Heart right ventricle (tissue), 16 donors: Measurements from ENCODE around the gene CAMK4. TPM values are rescaled to one million over a fixed set of nuclear protein-coding genes. Genes with fewer than 3 reads are reported as not detected.

ENCODE experiments used
- ATAC-seq, 8 donors: fragments of 200-7000 bp; cut with Tn5 transposase; one replicate each; pipeline ENCODE4 v1.9.1; 2020; ENCODE audit warnings: mild to moderate bottlenecking in 8 of 8, moderate library complexity in 8 of 8, moderate number of reproducible peaks in 1 of 8
- DNase-seq, 2 donors: peaks; one replicate each; pipeline ENCODE4 v3.0.0-alpha.2; 2020
- H3K27ac ChIP-seq, 10 donors: fragments of 200-600 bp; sonication (generic) in 2 of 10; one replicate each; pipeline versions ENCODE4 v1.5.0 to v1.8.0; 2020 to 2022; ENCODE audit warnings: mild to moderate bottlenecking in 3 of 10
- H3K27me3 ChIP-seq, 7 donors: fragments of 200-600 bp; one replicate each; pipeline ENCODE4 v1.8.0; 2021 to 2022; ENCODE audit warnings: mild to moderate bottlenecking in 2 of 7
- H3K36me3 ChIP-seq, 9 donors: fragments of 200-600 bp; sonication (generic) in 1 of 9; one replicate each; pipeline versions ENCODE4 v1.5.0 to v1.8.0; 2020 to 2022; ENCODE audit warnings: mild to moderate bottlenecking in 2 of 9
- H3K4me1 ChIP-seq, 9 donors: fragments of 200-600 bp; sonication (generic) in 1 of 9; one replicate each; pipeline versions ENCODE4 v1.5.0 to v1.8.0; 2020 to 2022; ENCODE audit warnings: mild to moderate bottlenecking in 4 of 9
- H3K4me3 ChIP-seq, 10 donors: fragments of 200-600 bp; sonication (generic) in 2 of 10; one replicate each; pipeline versions ENCODE4 v1.5.0 to v1.8.0; 2020 to 2022; ENCODE audit warnings: mild to moderate bottlenecking in 7 of 10, moderate library complexity in 2 of 10
- H3K9me3 ChIP-seq, 11 donors: fragments of 200-600 bp in 10 of 11; sonication (generic) in 2 of 11; one replicate each; pipeline versions ENCODE4 v1.5.0 to v1.8.0; 2013 to 2022; ENCODE audit warnings: mild to moderate bottlenecking in 2 of 11, control low read depth in 1 of 11, moderate library complexity in 1 of 11
- CTCF ChIP-seq, 9 donors: fragments of 200-600 bp; sonication (generic) in 2 of 9; IDR thresholded peaks; one replicate each; pipeline versions ENCODE4 v1.5.0 to v1.8.0; 2021 to 2022; ENCODE audit warnings: antibody characterized with exemption in 9 of 9, mild to moderate bottlenecking in 5 of 9, moderate library complexity in 1 of 9
- WGBS, 2 donors: extraction: QIAGEN DNeasy Blood & Tissue Kit; methylation state at CpG; one replicate each; pipeline ENCODE4 v1.1.7; 2013; ENCODE audit warnings: inconsistent platforms in 1 of 2; 5-methylcytosine and 5-hydroxymethylcytosine counted together
- intact Hi-C, 10 donors: fragments of 100-400 bp; cut with DNase I; formaldehyde crosslinking; loops; one replicate each; pipeline versions ENCODE4 v1.11.1 to v1.14.2; 2022
- polyA plus RNA-seq, 2 donors: library from polyadenylated mRNA; stranded (reverse); fragments of 200-250 nt; gene quantifications; one replicate each; pipeline ENCODE4 v1.2.3, GENCODE V29; 2013
- total RNA-seq, 10 donors: library from RNA; stranded (reverse); fragmentation: NEBNext Ultra II Directional in 3 of 10; extraction: Animal tissue kit (Norgen Biotek cat#: 25700) in 3 of 10; gene quantifications; one replicate each; pipeline versions ENCODE4 v1.2.1 to v1.2.4, GENCODE V29; 2021 to 2023
- donor health status: Arrhythmogenic right ventricular cardiomyopathy.
- donor health status: ischemic (EF 13 %, LVEDD 7.1; RV severe dilation, severe dysfunction).
- donor health status: healthy with polysubstance abuse.
- donor health status: DM: no; HTN: yes; CAD: no.
- donor health status: DM: no; HTN: no; CAD: no.
- donor health status: ischemic (EF 25% LVEDD 6.9; RV normal size, moderate dysfunction).
- donor health status: ischemic (EF 25% LVEDD 5.7; RV mildly dilated, moderate dysfunction).
- donor health status: healthy.
- donor health status: DM: yes; HTN: yes; CAD: no.
- donor health status: Ischemic cardiomyopathy.
- donor health status: ischemic (EF 35%, LVEDD 5.7; RV mildly dilated, moderate dysfunction).
- donor health status: nonischemic (EF 11% LVEDD 7.7; RV severe dilation, severe dysfunction).
- donor health status: DM: yes; HTN: yes; CAD: no.
- donor health status: PGD.
- donor health status: ischemic (EF 29% LVEDD 5.4; RV normal size, mild dysfunction).
- donor health status: nonischemic (EF 23%, LVEDD 6.1; RV moderate dilation, normal function).

Gene CAMK4
- total and polyA plus RNA-seq, 12 donors = 0.02 to 2.0 (median 0.34) TPM; not detected in 1

- Histone ChIP-seq H3K4me3 (no peak overlapping the region), H3K27ac (no peak overlapping the region), H3K36me3 (no peaks in the 10 kb centered on the region), H3K4me1 (no peaks in the 10 kb centered on the region), H3K27me3 (no peaks in the 10 kb centered on the region), H3K9me3 (peaks cover 0 to 20% (median 0%) of the 10 kb centered on the region in 11 donors)
- WGBS, 2 donors = 10 to 16% methylated on average over 1 of the region's 1 CpG
- ATAC-seq (no peak), DNase-seq (no peak)
- no peak for TF ChIP-seq CTCF (IDR thresholded peaks at IDR 0.05)
- intact Hi-C loops = no loop called here
These were observed 96.8 kb downstream of the CAMK4 start for GRCh38 chr5:111320953-111321352.

DNA sequence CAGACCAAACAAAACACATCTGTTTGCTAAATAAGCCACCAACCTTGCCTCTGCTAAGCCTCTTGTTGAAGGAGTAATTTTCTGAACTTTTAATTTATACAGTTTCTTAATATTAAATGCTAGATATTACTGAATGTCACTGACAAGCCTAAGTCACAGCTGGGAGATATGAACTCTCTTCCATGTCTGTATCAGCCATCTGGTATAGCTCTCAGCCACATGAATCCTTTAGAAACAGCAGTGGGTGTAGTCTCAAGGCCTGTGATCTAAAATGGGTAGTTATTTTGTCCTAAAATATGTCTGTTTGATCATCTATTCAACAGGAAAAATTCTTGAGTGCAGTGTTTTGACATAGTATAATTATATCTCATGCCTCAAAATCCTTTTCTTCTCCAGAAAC is 97.2 kb downstream of the CAMK4 start:
- Histone ChIP-seq H3K27ac (no peak overlapping the region), H3K4me3 (no peak overlapping the region), H3K36me3 (no peaks in the 10 kb centered on the region), H3K27me3 (no peaks in the 10 kb centered on the region), H3K9me3 (peaks cover 0 to 20% (median 0%) of the 10 kb centered on the region in 11 donors), H3K4me1 (no peaks in the 10 kb centered on the region)
- no peak for ATAC-seq
- intact Hi-C loops = no loop called here
- TF ChIP-seq CTCF (IDR thresholded peaks at IDR 0.05) = no peak
- no peak for DNase-seq

DNA sequence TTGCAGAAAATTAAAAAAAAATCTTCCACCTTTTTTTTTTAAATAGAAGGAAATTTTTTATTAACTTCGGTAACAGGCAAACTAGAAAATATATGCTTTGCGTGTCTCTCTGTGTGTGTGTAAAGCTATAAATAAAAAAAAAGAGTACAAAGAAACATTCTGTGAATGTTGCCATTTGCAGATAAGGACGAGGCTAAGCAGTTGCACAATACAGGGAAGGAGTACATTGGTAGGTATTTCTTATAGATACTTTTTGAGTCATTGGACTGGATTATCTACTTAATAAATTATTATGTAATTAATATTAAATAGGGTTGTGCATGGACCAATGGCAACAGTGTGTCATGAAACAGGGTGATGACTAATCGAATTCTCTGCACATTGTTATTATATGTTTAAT is 102.4 kb downstream of the CAMK4 start:
- intact Hi-C loops = no loop called here
- peaks cover 0 to 38% (median 0%) of the 10 kb centered on the region in 11 donors for H3K9me3 ChIP-seq
- no peak overlapping the region for H3K4me3 ChIP-seq
- DNase-seq (no peak), ATAC-seq (no peak)
- no peaks in the 10 kb centered on the region for H3K4me1 ChIP-seq
- no peak overlapping the region for H3K27ac ChIP-seq
- no peaks in the 10 kb centered on the region for H3K27me3 ChIP-seq
- no peaks in the 10 kb centered on the region for H3K36me3 ChIP-seq
- TF ChIP-seq CTCF (IDR thresholded peaks at IDR 0.05) = no peak
- 83 to 84% methylated on average over 4 of the region's 4 CpGs for WGBS, 2 donors

DNA sequence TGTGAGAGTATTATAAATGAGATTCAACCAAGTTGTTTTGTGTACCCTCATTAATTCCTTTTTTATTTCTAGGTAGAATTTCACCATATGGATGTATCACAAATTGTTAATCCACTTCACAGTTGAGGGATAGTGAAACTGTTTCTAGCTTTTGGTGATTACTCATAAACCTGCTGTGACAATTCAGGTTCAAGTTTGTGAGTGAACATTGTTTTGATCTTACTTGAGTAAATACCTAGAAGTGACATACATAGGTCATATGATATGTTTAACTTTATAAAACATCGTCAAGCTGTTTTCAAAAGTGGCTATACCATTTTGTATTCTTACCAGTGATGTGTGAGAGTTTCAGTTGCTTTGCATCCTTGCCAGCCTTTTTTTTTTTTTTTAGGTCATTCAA is 112.9 kb downstream of the CAMK4 start:
- intact Hi-C loops = no loop called here
- H3K27ac ChIP-seq = no peak overlapping the region
- no peak for ATAC-seq
- no peaks in the 10 kb centered on the region for H3K36me3 ChIP-seq
- H3K4me1 ChIP-seq = no peaks in the 10 kb centered on the region
- H3K4me3 ChIP-seq = no peak overlapping the region
- no peak for DNase-seq
- TF ChIP-seq CTCF (IDR thresholded peaks at IDR 0.05) = no peak
- WGBS, 2 donors = 88 to 100% methylated on average over 1 of the region's 1 CpG
- H3K27me3 ChIP-seq = no peaks in the 10 kb centered on the region
- no peaks in the 10 kb centered on the region for H3K9me3 ChIP-seq

- 21 to 23% methylated on average over 2 of the region's 2 CpGs for WGBS, 2 donors
- no peak for TF ChIP-seq CTCF (IDR thresholded peaks at IDR 0.05)
- Histone ChIP-seq H3K4me1 (no peaks in the 10 kb centered on the region), H3K9me3 (no peaks in the 10 kb centered on the region), H3K27ac (no peak overlapping the region), H3K36me3 (no peaks in the 10 kb centered on the region), H3K4me3 (no peak overlapping the region), H3K27me3 (no peaks in the 10 kb centered on the region)
- intact Hi-C loops = no loop called here
- ATAC-seq (no peak), DNase-seq (no peak)
These were observed 113.5 kb downstream of the CAMK4 start for GRCh38 chr5:111337688-111338087.
